ENCODE data around the gene FOXN3.

FOXN3 gene

DNA sequence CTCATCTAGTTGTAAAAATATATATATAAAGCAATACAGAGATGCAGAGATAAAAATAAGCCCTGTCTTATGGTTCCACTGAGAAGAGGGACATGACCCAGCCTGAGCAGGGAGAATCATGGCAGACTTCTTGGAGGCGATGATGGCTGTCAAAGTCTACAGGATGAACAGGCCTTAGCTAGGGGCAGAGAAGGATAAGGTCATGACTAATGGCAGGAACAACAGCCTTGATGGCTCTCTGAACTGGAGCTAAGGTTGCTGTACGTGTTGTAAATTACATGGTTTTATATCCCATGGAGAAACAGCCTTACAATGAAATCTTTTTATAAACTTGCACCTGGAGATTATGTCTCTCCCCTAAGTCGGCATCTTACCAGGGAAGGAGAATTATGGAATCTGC lies 32.4 kb downstream of the FOXN3 start:
- no peak for DNase-seq (ENCODE audit: low spot score)
- CTCF ChIA-PET = no interaction called here
- no peak overlapping the region for H3K27ac ChIP-seq
- TF ChIP-seq, protein P1, sequence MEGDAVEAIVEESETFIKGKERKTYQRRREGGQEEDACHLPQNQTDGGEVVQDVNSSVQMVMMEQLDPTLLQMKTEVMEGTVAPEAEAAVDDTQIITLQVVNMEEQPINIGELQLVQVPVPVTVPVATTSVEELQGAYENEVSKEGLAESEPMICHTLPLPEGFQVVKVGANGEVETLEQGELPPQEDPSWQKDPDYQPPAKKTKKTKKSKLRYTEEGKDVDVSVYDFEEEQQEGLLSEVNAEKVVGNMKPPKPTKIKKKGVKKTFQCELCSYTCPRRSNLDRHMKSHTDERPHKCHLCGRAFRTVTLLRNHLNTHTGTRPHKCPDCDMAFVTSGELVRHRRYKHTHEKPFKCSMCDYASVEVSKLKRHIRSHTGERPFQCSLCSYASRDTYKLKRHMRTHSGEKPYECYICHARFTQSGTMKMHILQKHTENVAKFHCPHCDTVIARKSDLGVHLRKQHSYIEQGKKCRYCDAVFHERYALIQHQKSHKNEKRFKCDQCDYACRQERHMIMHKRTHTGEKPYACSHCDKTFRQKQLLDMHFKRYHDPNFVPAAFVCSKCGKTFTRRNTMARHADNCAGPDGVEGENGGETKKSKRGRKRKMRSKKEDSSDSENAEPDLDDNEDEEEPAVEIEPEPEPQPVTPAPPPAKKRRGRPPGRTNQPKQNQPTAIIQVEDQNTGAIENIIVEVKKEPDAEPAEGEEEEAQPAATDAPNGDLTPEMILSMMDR (conservative IDR thresholded peaks at IDR 0.05; ENCODE audit: low read depth) = no peak
- POLR2A ChIA-PET (ENCODE audit: low non-redundant PET) = no interaction called here

GRCh38 chr14:89384023-89384422 lies 33.0 kb downstream of the FOXN3 start:
- no peak for DNase-seq (ENCODE audit: low spot score)
- CTCF ChIA-PET = interaction anchor here (0.6 kb wide), 1 partner anchor 940 kb away, joined by 4 read pairs; no protein-coding TSS in a partner anchor
- POLR2A ChIA-PET (ENCODE audit: low non-redundant PET) = no interaction called here
- H3K27ac ChIP-seq = no peak overlapping the region
- TF ChIP-seq, protein P1 (conservative IDR thresholded peaks at IDR 0.05; ENCODE audit: low read depth) = no peak

- no peak for DNase-seq (ENCODE audit: low spot score)
- no peak overlapping the region for H3K27ac ChIP-seq
- CTCF ChIA-PET = interaction anchor here (0.6 to 0.7 kb wide), 3 partner anchors 122 to 941 kb away, joined by 3 to 4 read pairs (median 3); no protein-coding TSS in a partner anchor
- POLR2A ChIA-PET (ENCODE audit: low non-redundant PET) = no interaction called here
- TF ChIP-seq, protein P1 (conservative IDR thresholded peaks at IDR 0.05; ENCODE audit: low read depth) = no peak
These were observed 33.9 kb downstream of the FOXN3 start for GRCh38 chr14:89382901-89383845.

DNA sequence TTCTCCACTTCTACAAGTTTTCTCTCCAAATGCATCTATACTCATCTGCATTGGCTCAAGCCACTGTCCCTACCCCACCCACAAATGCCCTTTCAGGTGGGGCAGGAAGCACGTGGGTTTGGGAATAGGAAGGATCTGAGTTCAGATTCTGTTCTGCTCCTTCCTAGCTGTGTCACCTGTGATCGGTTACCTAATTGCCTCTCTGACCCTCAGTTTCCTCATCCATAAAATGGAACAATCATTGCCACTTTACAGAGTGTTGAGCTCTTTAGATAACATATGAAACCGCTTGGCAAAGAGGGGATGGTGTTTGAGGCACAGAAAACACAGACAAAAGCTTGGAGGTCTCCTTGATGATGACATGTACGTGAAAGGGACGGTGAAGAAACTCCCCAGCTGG lies 34.5 kb downstream of the FOXN3 start:
- CTCF ChIA-PET = interaction anchor here (0.7 kb wide), 1 partner anchor 122 kb away, joined by 3 read pairs; no protein-coding TSS in a partner anchor
- TF ChIP-seq, protein P1 (conservative IDR thresholded peaks at IDR 0.05; ENCODE audit: low read depth) = no peak
- no peak overlapping the region for H3K27ac ChIP-seq
- no peak for DNase-seq (ENCODE audit: low spot score)
- POLR2A ChIA-PET (ENCODE audit: low non-redundant PET) = no interaction called here

- no peak overlapping the region for H3K27ac ChIP-seq
- CTCF ChIA-PET = no interaction called here
- POLR2A ChIA-PET (ENCODE audit: low non-redundant PET) = no interaction called here
- TF ChIP-seq, protein P1 (conservative IDR thresholded peaks at IDR 0.05; ENCODE audit: low read depth) = no peak
- no peak for DNase-seq (ENCODE audit: low spot score)
These were observed 36.9 kb downstream of the FOXN3 start for GRCh38 chr14:89379891-89380820.

DNA sequence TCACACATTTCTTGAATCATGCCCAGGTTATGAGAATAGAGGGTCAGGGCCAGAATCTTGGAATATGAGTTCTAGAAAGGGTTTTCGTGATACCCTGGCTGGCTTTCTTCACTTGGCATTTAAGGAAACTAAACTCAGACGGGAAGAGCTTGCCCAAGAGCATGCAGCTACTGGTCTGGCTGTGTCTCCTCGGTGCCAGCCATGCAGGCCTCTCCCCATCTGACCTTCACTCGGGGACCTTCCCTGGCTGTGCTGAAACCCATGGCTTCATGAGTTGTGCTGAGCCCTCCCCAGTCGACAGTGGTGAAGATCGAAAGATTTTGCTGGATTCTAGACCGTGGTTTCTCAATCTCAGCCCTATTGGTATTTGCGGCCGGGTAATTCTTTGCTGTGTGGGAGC lies 38.0 kb downstream of the FOXN3 start:
- TF ChIP-seq, protein P1 (conservative IDR thresholded peaks at IDR 0.05; ENCODE audit: low read depth) = no peak
- ChIA-PET CTCF (no interaction called here), POLR2A (ENCODE audit: low non-redundant PET) (no interaction called here)
- no peak for DNase-seq (ENCODE audit: low spot score)
- 0 out of 2 replicates have a peak overlapping the region, but pooled peaks have one; percentile 11 for H3K27ac ChIP-seq
